Measurements from ENCODE around the gene GIGYF2.

Gene GIGYF2

DNA sequence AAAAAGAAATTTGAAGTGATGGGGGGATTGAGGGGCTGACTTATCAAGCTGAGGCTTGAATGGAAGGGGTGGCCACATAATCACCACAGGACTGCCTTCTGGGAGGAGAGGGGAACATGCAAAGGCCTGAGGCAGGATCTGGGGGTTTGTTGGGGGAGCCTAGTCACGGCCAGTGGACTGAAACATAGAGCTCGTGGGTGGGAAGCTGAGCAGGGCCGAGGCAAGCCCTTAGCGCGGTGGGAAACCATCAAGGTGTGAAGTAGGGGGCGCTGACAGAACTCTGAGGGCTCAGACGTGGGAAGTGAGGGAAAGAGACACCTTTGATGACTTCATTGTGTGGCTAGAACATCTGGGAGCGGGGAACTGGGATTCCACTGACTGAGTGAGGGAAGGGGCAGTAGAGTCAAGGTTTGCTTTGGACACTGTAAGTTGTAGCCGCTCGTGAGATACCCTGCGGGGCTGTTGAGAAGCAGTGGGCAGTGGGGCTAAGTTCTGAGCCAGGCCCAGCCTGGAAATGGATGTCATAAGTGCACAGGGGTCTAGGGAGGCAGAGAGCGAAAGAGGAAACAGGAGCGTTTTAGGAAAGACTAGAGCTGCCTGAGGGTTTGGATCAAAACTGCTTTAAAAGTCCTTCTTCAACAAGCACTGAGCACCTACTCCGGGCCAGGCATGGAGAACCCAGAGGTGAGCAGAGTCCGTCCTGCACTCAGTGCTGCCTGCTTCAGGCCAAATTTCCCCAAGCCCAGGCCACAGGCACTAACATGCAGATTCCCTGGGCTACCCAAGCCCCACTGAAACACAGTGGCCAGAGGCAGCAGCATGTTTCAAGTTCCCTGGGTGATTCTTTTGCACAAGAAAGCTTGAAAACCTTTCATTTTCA is 172.2 kb downstream of the GIGYF2 start:
- TF ChIP-seq, protein P1, sequence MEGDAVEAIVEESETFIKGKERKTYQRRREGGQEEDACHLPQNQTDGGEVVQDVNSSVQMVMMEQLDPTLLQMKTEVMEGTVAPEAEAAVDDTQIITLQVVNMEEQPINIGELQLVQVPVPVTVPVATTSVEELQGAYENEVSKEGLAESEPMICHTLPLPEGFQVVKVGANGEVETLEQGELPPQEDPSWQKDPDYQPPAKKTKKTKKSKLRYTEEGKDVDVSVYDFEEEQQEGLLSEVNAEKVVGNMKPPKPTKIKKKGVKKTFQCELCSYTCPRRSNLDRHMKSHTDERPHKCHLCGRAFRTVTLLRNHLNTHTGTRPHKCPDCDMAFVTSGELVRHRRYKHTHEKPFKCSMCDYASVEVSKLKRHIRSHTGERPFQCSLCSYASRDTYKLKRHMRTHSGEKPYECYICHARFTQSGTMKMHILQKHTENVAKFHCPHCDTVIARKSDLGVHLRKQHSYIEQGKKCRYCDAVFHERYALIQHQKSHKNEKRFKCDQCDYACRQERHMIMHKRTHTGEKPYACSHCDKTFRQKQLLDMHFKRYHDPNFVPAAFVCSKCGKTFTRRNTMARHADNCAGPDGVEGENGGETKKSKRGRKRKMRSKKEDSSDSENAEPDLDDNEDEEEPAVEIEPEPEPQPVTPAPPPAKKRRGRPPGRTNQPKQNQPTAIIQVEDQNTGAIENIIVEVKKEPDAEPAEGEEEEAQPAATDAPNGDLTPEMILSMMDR (IDR thresholded peaks at IDR 0.05; ENCODE audit: insufficient read depth, low read length, missing control alignments): no peak
- DNase-seq (ENCODE audit: low read depth, low spot score): no peak
- POLR2A ChIA-PET: no interaction called here
- H3K4me3 ChIP-seq (ENCODE audit: low read depth, low read length): no peak overlapping the region
- CTCF ChIA-PET: no interaction called here

DNA sequence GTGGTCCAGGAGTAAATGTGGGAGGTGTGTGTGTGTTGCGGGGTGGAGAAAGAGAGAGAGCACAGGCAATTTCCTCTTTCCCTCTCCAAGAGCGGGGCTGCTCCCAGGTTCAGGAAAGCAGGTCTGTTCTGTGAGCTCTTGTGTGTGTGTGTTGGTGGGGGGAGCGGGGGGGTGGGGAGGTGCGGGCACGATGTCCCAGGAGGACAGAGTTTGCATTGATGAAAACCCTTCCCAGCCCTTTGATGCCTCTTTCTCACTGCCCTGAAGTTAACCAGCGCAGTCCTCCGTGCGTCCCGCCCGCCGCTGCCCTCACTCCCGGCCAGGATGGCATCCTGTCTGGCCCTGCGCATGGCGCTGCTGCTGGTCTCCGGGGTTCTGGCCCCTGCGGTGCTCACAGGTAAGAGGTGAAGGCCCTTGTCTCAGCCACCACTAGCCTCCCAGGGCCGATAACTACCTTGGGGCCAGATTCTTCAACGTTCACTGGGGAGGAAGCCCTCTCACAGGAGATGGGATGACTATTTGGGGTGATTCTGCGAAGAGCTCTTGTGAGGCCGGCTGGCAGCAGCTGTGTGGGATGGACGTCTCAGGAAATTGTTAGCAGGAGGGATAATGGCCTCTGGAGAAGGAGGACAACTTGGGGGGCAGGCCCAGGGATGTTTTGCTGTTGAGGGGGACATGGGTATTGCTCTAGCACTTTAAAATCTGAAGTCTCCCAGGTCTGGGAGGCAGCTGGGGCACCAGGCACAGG is 173.1 kb downstream of the GIGYF2 start, which contains the start of gene SNORC:
TSS of gene SNORC (plus strand) at position 247 of the 748 bp plus-strand sequence. CDS start at position 325, 78 bp downstream.
- no peak within 1 kb of the TSS for H3K4me3 ChIP-seq (ENCODE audit: low read depth, low read length)
- ChIA-PET CTCF (interaction anchor here (1.5 kb wide), 2 partner anchors 17 to 159 kb away, joined by 5 to 7 read pairs; no protein-coding TSS in a partner anchor), POLR2A (no interaction called here)
- DNase-seq (ENCODE audit: low read depth, low spot score): no peak
- TF ChIP-seq, protein P1 (IDR thresholded peaks at IDR 0.05; ENCODE audit: insufficient read depth, low read length, missing control alignments): no peak

DNA sequence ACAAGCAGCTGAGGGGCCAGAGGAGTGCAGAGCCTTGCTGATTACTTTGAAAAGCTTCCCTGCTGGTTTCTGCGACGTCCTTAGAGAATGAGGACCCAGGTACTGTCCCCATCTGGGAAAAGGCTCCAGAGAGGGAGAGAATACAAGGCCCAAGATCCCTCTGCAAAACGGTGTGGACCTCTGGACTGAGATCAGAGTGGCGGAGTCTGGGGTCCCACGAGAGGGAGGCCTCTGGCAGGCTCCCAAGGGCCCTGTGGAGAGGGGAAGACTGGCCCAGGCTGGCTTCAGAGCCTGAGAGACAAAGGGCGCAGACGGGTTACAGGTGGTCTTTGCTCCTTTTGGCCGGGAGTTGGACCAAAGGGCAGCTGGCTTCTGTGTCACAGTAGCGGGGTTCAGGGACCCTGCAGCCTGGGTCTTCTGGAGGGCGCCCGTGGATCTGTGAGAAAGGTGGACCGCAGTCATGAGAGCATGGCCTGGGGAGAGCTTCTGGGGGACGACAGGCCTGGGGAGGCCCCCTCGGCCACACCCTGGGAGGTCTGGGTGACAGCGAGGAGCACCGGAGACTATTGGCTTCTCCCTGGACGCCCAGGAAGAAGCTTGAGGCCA is 173.7 kb downstream of the GIGYF2 start:
- CTCF ChIA-PET: interaction anchor here (1.4 to 1.5 kb wide), 3 partner anchors 18 to 183 kb away, joined by 5 to 7 read pairs (median 5); no protein-coding TSS in a partner anchor
- no peak overlapping the region for H3K4me3 ChIP-seq (ENCODE audit: low read depth, low read length)
- no peak for DNase-seq (ENCODE audit: low read depth, low spot score)
- TF ChIP-seq, protein P1 (IDR thresholded peaks at IDR 0.05; ENCODE audit: insufficient read depth, low read length, missing control alignments): no peak
- POLR2A ChIA-PET: no interaction called here

DNA sequence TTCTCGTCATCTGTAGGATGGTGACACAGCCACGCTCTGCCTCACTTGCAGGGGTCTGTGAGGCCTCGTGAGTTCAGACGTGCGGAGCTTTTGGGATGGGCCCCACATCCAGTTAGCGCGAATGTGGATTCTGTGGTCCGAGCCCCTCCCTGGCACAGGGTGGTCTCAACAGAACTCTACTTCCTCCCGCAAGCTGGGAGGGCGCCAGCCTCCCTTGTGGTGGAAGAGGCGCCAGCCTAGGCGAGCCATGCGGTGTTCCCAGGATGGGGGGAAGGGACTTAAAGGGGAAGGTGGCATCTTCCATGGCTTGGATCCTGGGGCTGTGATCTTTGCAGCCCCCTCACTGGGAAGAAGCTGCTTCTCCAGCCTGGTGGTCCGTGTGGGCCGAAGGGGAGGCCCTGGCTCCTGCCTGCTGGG is 174.3 kb downstream of the GIGYF2 start:
- no peak overlapping the region for H3K4me3 ChIP-seq (ENCODE audit: low read depth, low read length)
- TF ChIP-seq, protein P1 (IDR thresholded peaks at IDR 0.05; ENCODE audit: insufficient read depth, low read length, missing control alignments): no peak
- DNase-seq (ENCODE audit: low read depth, low spot score): no peak
- ChIA-PET CTCF (interaction anchor here (1.4 to 1.5 kb wide), 3 partner anchors 18 to 183 kb away, joined by 5 to 7 read pairs (median 5); no protein-coding TSS in a partner anchor), POLR2A (no interaction called here)

DNA sequence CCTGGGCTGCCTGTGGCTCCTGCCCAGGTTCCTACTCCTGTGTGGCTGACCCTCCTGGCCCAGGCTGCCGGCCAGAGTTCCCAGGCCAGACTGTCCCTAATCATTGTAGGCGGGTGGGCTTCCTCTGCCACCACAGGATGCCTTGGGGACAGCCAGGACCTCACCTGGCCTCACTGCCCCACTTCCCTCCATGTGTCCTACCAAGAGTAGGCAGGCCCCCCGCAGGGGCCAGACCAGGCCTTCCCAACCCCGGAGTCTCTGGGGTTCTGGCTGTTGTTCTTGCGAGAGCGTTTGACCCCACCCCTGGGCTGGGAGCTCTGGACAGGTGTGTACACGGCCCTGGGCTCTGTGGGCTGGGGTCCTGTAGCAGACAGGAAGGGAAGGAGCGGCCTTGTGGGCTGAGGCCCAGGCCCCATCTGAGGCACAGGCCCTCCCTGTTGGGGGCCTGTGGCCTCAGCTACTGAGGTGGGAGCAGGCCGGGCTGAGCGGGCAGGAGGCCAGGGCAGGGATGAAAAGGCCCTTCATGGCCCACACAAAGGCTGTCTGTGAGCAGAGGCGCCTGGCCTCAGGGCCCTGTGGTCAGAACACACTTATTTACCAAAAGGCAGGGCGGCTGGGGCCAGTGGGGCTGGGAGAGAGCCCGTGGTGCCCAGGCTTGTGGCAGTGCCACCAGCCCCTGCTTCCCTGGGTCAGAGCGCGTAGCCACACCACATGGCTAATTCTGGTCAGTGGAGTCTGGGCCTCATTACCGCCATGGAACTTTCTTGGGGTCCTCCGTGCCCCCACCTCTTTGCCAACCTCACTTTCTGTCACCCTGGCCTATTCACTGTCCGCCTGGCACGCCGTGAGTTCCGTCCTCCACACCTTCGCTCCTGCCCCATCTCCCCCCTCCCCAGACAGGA is 175.0 kb downstream of the GIGYF2 start:
- DNase-seq (ENCODE audit: low read depth, low spot score): no peak
- POLR2A ChIA-PET: no interaction called here
- TF ChIP-seq, protein P1 (IDR thresholded peaks at IDR 0.05; ENCODE audit: insufficient read depth, low read length, missing control alignments): no peak
- CTCF ChIA-PET: interaction anchor here (1.4 to 1.5 kb wide), 2 partner anchors 157 to 182 kb away, joined by 5 to 7 read pairs; no protein-coding TSS in a partner anchor
- no peak overlapping the region for H3K4me3 ChIP-seq (ENCODE audit: low read depth, low read length)
